GM21528 (cell line): ENCODE data around the gene ARHGEF28.

Source experiments
- ATAC-seq: cut with Tn5 transposase; IDR thresholded peaks from one replicate; pipeline ENCODE4 v1.9.1; 2021; ENCODE audit warnings: mild to moderate bottlenecking, moderate library complexity; ENCODE audit not compliant: unreplicated experiment, low FRiP score

Gene ARHGEF28

DNA sequence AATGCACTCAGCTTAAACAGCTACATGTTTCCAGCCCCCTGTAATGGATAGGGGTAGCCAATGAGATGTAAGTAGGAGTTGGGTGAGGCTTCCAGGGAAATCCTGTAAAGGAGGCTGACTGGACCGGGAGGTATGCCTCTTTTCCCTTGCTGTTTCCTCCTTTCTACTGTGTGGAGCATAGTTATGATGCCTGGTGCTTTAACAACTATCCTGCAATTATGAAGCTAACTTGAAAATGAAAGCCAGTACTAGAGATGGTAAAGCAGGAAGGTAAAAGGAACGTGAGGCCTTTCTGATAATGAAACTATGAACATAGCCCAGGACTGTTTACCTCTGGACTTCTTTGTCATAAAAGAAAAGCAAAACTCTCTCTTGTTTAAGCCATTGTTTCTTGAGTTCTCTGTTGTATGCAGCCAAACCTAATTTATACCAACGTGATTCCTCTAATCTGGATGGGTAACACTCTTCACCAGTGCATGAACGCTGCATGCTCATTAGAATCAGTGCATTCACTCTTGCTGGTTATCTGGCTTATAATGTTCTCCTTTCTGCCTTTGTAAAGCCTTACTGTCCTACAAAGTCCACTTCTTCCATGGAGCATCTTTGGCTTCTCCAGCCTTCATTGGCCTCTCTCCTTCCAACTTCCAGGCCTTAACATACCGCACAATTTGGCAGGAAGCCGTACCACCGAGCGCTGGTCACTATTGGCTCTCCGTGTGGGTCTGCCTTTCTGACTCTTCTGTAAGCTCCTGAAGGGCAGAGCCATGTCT lies 8.3 kb upstream of the ARHGEF28 start:
- no peak for ATAC-seq

DNA sequence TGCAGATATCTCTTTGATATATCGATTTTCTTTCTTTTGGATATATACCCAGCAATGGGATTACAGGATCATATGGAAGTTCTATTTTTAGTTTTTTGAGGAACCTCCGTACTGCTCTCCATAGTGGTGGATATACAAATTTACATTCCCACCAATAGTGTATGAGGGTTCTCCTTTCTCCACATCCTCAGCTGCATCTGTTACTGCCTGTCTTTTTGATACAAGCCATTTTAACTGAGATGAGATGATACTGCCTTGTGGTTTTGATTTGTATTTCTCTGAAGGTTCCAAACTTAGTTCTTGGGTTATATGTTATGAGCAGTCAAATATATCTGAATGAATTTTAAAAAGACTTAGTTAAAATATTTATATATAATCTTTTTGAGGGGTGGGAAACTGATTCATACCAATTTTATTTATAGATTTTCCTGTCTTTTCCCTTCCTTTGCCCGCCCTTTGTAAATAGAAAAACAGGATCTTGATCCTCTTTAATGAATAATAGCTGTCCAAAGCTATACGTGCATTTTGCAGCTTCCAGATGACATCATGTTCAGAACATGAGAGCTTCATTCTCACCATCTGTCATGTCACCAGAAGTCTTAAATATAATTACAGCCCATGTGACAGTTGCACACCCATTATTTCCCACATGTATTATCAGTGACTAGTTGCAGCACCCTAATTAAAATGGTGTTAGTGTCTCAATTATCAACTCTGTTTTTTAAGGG lies 6.2 kb upstream of the ARHGEF28 start:
- no peak for ATAC-seq

DNA sequence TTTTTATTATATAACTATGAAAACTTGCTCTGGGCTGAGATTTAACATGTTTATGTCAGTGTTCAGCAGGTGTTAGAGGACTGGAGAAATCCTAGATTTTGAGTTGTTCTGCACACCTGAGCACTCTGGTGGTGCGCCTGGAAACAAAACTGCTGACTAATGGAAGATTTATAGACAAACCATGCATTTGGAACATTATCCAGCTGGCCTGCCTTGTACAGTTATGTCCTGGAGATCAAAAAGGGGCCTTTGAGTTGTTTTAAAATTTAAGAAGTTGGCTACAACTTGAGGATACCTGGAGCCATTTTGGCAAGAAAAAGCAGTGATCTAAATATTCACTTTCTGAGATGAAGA lies 5.7 kb upstream of the ARHGEF28 start:
- ATAC-seq = no peak

DNA sequence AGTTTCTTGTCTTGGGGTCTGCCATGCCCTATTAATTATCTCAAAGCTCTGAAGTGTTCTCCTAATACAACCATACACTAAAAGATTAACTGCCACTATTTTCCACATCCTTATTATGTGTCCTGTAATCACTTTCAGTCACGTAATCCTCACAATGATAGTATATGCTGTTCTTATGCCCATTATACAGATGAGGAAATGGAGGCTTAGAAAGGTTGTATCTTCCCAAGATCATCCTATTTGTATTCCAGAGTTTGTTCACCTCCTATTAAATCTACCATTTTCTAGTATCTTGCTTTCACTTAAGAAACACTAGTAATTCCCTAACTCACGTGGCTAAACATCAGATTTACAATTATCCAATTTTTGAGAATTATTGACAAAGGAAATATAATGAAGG lies 2.9 kb upstream of the ARHGEF28 start:
- ATAC-seq = no peak

DNA sequence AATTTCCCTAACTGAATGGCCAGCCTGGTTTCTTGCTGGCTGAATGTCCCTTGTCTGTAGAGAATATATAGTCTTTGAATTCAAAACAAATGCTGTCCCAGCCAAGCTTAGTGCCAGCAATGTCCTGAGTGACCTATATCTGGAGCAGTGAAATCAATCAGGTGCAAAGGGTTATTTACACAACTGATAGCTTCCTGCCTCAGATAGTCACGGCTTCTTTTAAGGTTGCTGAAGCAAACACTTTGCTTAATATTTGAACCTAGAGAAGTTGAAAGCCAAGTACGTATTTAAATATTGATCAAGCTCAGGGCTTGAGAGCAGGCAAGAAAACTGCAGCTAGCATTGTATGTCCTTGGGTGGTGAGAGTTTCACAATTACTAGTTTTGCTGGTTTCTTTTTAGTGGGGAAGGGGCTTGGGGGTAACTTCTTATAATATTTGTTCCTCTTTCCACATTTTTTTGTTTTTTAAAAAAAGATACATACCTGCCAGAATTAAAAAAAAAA lies 2.0 kb upstream of the ARHGEF28 start:
- no peak for ATAC-seq

DNA sequence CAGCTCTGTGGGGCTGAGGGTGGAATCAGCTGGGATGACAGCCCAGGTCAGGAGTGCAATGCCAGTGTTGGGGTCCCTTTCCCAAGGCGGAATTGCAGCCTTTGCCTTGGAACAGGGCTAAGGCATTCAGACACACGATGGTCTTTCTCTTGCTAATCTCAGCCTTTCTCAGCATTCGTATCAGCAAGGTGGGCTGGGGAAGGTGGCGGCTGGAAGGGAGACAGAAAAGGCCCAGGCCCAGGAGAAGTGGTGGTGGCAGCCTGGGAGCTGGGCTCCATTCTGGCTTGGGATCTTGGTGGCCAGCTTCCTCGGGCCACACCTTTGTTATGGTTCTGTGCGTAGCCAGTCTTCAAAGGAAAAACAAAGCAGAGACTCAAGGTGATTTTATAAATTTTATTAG lies 1.1 kb upstream of the ARHGEF28 start:
- ATAC-seq = no peak

DNA sequence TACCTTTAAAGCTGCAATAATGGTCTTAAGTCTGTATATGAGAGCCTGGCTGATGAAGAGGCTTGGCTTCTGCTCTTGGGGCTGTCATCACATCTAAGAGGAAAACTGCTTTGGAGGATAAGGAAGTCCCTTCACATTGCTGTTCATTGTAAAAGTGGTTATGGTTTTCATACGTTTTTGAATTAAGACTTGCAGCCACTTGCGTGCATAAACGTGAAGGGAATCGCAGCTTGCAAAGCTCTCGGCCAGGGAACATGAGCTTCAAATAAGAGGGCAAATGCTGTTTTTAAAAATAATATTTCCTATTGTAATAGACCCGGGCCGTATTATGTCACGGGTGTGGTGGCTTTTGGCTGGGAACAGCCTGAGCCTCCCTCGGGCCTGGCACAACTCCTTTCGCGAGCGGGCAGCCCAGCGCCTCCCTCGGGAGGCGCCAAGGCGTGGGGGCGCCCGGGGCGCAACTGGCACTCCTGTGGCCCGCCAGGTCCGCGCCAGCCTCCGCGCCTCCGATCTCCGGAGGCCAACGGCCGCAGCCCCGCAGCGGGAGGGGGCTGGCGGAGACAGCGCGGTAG lies 538 bp upstream of the ARHGEF28 start:
- ATAC-seq = no peak

DNA sequence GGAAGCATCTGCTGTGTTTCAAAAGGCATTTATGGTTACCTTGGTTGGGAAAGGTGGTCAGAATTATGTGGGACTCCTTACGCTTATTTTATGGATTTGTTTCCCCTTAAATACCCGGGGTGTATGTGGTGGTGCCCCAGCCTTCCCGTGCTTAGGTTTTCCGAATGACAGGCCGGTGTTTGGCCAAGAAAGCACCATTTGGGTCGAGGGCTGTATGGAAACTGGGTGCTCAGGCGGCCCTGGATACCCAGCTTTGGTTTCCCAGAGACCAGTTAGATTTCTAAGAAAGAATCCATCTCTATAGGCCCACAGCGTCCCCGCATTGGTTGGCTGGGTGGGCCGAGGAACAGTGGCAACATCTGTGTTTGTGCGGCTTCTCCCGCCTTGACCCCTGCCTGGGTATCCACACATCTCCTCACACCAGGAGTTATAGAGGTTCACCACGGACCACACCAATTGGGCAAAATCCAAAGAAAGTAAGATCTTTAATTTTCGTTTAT lies 868 bp downstream of the ARHGEF28 start:
- no peak for ATAC-seq

DNA sequence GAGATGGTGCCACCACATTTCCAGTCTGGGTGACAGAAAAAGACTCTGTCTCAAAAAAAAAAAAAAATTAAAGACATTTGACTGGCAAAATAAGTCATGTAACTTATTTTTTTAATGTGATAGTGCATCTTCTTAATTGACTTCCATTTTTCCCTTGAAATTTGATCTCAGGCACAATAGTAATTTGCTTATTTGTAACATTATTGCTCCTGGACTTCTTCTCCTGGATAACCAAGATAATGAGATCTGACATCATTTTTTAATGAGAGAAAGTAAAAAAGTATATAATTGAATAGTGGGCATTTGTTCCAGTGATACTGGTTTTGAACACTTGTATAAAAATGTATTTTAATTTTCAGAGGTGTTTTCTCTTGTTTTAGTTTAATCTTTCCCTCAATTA lies 3.5 kb downstream of the ARHGEF28 start:
- no peak for ATAC-seq

DNA sequence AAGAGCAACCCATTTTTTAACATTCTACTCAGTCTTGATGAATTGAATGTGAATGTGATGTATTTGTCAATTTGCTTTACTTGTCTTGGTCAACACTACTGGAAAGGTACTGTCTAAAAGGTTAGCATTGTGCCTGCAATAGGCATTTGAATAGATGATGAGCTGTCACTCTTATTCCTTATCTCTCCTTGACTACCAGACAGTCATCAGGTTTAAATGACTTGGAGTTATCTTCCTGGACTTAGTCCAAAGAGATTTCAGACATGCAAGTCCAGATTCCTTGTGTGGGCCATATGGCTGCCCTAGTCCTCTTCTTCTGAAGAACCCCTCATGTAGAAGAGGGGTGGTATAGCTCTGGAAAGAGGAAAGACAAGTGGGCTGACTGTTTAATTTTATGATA lies 4.8 kb downstream of the ARHGEF28 start:
- no peak for ATAC-seq

DNA sequence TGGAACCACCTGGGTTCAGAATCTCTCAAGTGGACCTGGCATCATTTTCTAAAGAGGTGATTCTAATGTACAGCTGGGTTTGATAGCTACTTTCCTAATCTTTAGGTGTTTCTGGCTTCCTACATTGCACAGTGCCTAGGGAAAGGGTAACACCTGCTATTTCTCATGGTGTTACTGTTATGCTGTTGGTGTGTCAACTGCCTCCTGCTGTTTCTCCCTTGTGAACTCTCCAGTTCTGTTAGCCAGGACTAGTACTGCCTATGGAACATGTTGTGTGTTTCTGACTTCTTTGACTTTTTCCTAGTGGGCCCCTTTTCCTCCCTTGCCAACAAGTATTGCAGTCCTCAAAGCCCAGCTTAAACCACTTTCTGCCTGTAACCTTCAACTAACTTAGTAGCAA lies 5.5 kb downstream of the ARHGEF28 start:
- no peak for ATAC-seq

DNA sequence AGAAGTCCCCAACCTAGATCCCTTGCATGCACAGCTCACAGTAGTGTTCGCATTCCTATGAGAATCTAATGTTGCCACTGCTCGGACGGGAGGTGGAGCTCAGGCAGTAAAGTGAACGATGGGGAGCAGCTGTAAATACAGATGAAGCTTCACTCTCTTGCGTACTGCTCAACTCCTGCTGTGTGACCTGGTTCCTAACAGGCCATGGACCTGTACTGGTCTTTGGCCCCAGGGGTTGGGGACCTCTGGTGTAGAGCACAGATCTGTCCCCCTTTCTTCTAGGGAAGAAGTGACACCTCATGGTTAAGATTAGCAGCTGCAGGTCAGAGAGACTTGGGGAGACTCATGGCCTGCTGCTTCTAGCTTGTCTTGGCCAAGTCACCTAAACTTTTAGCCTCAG lies 7.1 kb downstream of the ARHGEF28 start:
- no peak for ATAC-seq

DNA sequence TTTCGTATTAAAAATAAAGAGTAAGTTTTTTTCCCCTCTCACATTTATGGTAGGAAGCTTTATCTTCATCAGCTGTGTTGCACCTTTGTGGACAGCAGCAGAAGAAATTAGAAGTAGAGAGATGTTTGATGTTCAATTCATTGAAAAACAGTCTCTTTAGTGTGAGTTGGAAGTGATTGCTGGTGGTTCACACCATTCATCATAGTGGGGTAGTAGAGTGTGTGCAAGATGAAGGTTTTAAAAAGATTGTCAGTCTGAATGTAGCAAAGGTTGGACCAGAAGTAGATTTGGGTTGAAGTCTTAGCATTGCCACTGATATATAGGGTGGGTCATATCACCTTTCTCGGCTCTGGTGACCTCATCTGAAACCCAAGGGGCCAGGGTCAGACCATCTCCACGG lies 10.4 kb downstream of the ARHGEF28 start:
- ATAC-seq = no peak

DNA sequence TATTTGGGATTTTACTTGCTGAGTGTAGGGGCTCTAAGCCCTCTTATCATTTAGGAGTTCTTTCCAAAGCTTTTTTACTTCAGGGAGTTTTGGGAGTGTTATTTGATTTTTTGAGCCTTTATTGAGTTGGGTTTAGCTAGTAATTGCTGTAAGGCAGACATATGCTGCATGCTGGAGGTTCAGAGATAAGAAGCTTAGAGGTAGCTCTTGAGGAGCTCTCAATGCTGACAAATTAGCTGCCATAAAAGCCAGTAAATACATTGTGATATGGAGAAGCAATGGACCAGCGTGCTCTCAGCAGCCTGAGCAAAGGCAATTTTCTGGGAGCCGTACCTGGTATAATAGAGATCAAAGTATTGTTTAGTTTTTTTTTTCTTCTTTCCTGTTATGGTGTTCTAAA lies 11.6 kb downstream of the ARHGEF28 start:
- ATAC-seq = no peak

DNA sequence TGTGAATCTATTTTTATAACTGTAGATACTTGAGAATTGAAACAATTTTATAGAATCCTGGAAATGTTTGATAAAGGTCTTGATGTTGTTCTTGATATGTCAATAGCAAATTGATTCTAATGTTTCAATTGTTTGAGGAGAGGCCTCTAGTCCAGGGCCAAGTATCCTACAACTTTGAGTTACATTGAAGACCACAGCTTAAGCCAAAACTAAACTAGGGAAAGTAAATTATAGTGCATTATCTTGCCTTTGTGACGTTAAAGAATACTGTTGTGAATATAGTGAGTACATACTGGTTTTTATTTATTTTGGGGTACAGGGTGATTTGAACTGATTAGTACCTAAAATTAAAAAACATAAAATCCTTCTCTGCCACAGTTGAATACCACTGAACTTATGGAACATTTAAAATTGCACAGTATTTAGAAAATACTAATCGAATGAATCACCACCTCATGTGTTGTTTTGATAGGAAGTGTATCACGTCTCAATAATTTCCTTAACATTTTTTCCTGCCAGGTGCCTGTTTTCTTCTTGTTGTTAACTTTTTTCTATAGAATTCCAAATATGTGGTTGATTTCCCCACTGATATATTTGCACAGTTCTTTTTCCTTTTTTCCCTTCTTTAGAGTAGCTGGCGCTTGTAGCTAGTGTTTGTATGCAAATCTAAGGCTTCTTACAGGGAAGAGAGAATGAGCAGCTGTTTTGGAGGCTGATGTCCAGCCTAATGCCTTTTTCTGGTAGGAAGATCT lies 12.5 kb downstream of the ARHGEF28 start:
- no peak for ATAC-seq

DNA sequence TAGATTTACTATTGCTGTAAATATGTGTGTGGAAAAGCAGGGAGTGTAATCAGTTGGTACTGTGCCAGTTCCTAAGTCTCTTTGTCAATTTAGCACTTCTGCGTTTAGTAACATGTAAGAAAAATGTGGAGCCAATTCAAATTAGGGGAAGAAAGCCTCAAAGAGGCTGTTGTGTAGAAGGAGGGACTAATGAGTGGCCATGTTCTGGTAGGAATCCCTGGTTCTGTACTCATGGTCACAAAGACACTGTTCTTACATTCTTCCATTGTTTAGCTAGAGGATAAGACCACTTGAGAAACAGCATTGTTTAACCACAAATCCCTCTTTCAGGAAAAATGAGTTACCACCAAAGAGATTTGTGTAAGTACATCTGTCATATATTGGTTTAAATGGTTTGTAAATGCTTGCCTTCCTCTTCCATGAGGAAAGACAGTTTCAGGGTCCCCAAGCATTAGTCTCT lies 14.9 kb downstream of the ARHGEF28 start:
- ATAC-seq = no peak

DNA sequence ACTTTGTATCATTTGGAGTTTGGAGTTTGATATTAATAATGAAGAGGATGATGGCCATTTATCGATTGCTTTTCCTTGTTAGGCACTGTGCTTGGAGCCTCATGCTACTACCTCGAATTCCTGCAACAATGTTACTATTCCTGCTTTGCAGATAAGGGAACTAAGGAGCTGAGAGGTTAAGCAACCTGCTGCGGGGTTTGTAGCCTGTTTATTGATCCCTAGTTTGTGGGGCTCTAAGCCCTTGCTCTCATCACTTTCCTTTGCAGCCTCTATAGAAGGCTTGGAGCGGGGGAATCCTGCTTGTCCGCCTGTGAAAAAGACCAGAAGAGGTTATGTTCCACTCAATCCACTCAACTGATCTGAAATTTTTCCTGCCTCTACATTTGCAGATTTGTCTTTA lies 15.8 kb downstream of the ARHGEF28 start:
- no peak for ATAC-seq

DNA sequence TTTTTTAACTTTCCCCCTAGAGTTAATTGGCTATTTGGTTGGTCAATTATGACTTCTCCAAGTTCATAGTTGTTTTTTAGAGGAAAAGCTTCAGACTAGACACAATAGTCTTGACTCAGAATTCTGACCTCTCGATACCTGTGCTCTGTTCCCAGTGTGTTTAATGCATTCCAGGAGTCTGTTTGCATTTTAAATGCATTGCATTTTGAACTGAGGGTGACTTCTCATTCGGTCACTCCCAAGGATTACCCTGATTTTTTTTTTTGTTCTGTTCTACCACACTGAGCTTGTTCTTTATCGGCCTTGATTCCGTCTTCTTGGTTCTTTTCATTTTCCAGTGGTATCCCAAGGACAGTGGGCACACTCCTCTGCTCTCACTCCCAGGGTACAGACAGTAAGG lies 16.3 kb downstream of the ARHGEF28 start:
- ATAC-seq = no peak

DNA sequence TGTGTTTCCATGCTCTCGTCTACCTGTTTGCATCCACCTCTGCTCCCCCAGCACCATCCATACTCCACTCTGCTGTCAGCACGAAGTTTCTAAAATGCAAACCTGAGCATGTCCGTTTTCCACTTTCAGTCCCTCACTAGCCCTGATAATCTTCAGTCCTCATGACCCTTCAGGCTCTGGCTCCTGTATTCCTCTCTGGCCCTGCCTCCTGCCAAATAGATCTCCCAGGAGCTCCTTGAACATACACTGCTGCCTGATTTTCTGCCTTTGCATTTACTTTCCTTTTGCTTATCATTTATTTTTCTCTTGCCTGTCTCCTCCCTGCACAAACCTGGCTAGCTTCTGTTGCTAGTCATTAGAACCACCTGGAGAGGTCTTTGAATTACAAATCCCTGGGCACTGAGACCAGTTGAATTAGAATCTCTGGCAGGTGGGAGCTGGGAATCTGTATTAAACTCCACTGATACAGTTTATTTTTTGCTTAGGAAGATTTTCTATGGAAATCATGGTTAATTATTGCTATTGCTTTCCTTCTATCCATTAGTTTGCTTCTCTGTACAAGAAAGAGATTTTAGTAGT lies 18.5 kb downstream of the ARHGEF28 start:
- ATAC-seq = no peak

DNA sequence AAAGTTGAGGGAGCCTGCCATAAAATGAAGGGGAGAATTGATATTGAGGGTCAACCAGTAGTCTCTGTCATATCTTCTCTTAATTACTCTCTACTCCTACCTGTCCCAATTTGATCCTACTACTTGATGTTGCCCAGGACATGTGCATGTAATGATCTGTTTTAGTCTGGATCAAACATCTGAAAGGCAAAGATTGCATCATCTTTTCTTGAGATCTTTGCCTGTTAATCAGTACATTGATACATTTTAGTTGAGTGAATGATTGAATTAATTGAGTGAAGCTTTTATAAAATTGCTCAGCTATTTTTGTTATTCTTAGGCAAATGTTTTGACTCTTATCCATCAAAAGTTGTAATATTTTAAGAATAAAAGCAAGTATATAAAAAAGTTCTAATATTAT lies 21.7 kb downstream of the ARHGEF28 start:
- ATAC-seq = no peak
